Kidney glomerular epithelial cell (primary cell): ENCODE measurements around the gene RIC3.

ENCODE experiments used
- DNase-seq: peaks from one replicate; lab custom pipeline; 2025; lab: John Stamatoyannopoulos, UW

RIC3 gene

DNA sequence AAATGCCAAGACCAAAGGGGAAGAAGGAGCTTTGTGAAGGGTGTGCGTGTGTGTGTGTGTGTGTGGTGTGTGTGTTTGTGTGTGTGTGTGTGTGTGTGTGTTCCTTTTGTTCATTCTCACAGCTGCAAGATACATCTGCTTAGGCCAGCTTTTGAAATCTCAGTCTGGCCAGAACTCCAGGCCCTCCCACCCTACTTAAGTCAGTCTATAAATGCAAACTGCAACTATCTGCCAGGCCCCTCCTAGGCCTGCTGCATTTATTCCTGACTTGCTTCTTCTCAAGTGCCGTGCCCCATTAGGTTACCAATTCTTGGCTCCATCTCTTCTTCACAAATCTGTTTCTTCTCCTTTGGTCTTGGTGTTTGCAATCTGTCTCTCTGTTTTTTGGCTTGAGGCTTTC, 21.6 kb upstream of the RIC3 start:
- no peak for DNase-seq

DNA sequence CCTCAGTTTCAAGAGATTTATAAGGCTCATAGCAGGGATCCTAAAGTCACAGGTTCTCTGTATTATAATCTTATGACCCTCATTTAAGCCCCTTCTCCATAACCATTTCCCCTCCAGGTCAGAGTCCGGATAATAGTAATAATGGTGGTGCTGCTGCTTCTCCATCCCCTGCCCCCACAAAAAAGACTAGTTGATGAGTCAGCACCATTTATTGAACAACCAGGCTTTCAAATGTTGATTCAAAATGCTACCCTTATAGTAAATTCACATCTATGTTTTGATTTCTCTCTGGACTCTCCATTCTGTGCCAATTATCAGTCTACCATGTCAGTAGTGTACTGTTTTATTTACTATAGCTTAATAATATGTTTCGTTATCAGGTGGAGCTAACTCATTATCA, 17.6 kb upstream of the RIC3 start:
- DNase-seq, result no peak

DNA sequence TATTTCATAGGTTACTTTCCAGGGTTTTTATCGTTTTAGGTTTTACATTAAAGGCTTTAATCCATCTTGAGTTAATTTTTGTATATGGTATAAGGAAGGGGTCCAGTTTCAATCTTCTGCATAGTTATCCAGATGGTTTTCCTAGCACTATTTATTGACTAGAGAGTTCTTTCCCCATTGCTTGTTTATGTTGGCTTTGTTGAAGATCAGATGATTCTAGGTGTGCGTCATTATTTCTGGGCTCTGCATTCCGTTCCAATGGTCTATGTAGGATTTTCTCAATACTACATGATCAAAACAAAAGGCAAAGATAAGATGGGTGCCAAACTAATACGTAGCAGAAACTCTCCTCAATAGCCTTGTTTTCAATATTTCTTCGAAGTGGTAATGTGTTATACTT, 14.3 kb upstream of the RIC3 start:
- DNase-seq, result no peak

DNA sequence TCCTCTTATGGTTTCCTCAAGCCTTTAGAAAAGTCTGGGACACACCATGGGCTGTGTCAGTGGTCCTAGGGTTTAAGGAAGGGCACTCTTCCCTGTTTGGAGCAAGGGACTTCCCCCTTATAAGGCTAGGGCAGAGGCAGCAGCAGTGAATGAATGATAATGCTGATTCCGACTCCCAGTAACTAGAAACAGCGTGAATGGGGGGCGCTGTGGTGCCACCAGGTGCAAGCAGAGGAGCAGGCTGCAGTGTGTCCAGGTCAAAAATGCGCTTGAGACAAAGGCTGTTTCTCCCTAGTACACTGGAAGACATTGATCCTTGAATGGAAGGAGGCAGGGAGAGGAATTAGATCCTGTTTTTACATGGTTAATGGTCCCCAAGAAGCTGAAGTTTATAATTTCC, 11.6 kb upstream of the RIC3 start:
- DNase-seq, result no peak

DNA sequence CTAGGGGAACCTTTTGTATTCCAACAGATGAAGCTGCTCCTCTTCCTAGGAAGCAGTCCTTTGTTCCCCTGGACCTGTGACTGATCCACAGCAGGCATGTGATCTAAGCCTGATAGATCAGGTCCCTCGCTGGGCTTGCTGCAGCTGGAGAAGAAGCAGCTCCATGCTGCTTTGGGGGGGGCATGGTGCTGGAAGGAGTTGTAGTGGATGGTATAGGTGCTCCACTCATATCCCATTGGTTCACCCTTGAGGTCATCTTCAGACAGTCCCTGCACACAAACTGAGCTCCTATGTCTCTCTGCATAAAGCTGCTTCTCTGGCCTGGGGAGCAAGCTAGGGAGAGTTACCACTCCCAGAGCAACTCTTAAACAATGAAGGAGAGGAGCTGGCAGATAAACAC, 9.5 kb upstream of the RIC3 start:
- DNase-seq, result no peak

DNA sequence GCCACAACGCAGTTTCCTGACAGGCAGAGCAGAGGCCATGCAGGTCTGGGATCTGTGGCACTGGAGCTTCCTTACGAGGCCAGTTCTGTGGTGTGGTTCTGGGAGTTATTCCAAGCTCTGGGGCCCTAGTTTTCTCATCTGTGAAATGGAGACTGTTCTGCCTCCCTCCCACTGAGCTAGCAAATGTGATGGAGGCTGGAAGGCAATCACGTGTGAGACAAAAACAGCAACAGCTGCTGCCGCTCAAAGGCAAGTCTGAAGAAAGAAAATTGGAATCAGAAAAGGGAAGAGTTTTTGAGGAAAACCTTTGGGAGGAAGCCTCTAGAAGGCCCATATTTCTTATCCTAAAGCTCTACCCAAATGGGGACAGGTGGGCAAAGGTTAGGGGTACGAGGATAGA, 8.3 kb upstream of the RIC3 start:
- DNase-seq, result no peak

DNA sequence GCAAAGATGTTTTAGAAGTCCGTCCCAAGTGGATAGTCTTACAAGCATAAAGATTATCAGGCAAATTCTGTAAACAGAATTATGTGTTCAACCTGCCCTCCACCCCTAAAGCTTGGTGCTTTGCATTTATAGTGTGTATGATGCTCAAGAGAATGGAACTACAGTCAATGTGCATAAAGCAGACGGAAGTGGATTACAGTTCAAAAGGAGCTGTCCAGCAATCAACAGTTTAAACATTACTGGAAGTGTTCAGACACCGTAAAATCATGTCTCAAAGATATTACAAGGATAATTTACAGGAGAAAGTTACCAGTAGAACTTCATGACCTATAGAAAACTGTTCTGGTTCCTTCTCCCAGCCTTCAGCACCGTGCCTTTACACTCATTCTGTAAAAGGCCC, 1.0 kb downstream of the RIC3 start:
- peak; percentile 30 for DNase-seq

DNA sequence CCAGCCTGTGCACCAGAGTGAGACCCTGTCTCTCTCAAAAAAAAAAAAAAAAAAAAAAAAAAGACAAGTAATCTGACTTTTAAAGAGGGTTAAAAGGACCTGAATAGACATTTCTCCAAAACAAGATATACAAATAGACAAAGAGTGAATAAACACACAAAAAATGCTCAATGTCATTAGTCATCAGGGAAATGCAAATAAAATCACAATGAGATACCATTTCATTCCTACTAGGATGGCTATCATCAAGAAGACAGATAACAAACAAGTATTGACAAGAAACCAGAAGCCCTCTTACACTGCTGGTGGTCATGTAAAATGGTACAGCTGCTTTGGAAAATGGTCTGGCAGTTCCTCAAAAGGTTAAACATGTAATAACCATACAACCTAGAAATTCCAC, 4.1 kb downstream of the RIC3 start:
- DNase-seq, result no peak

DNA sequence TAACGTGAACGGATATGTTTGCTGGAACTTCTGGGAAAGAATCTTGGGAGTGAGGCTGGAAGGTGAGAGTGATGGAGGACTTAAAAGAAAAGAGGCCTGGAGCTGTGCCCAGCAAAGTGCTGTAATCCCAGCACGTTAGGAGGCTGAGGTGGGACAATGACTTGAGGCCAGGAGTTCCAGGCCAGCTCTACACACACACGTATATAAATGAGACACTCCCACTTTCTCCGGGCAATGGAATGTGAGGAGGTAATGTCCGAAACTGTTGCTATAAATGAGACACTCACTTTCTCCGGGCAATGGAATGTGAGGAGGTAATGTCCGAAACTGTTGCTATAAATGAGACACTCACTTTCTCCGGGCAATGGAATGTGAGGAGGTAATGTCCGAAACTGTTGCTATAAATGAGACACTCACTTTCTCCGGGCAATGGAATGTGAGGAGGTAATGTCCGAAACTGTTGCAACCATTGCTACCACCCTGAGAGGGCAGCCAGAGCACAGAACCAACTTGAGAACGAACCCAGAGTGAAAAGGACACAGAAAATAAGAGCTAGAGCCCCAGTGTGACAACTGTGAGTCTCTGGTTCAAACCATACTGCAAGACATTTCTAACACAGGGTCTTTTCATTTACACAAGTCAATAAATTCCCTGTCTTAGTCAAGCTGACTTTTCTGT, 7.1 kb downstream of the RIC3 start:
- peak; percentile 33 for DNase-seq

DNA sequence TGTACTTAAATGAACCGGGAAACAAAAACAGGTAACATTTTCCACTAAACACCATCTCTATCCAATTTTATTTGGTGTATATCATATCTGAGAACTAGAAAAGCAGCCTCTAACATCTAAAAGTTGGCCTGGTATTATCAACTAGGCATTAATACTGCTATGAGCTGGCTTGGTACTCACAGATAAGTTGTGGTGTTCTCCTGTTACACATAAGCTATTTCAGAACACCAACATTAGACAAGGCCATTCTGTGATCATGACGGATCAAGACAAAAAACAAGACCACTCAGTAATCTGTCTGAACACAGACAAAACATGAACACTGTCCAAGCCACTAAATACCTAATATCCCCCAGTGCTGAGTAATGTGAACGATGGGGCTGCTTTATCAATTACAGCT, 11.9 kb downstream of the RIC3 start:
- no peak for DNase-seq

DNA sequence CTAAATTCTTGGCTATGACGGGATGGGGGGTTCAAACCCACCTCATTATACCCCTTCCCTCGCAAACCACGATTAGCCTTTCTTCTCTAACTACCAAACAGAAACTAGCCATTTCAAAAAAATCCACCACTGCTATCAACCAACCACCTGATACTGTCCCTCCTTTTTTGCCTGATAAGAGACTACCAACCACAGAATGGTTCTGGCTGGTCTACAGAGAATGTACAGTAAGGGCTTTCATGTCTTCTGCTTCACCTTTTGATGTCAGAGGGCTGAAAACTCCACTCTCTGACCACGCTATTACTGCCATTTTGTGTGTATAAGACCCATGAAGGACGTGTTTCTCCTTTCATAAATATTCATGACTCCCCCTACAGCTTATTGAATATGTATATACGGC, 19.1 kb downstream of the RIC3 start:
- DNase-seq, result no peak

DNA sequence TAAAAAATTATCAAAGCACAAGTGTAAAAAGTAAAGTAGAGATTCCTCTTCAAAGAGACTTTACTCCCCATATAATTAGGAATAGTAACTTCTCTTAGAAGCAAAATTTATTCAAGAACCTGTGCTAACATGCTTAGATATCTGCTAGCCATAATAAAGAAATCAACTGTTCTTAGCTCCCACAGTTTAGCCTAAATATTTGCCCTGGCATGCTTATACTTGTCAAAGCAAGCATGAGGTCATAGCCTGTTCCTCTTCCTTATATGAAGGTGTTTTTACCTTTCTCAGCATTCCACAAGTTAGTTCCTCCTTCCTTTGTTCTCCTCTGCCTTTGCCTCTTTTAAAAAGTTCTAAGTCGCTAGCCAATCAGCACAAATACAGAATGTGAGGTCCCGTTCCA, 30.3 kb downstream of the RIC3 start:
- DNase-seq, result no peak

DNA sequence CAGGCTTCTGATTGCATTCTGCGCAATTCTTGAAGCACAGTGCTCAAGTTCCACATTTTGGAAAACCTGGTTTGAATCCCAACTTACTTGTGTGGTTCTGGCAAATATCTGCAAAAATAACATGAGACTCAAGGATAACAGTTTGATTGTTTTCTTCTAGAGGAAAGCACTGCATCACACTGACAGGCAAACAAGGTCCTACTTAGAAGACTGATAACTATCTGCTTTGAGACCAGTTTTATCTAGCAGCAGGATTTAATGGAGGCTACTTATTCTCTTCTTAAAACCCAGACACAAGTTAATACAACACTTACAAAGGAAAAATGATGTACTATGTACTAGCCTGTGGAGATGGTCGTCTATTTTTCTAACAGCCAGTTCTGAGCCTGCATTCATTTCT, 41.4 kb downstream of the RIC3 start:
- no peak for DNase-seq

DNA sequence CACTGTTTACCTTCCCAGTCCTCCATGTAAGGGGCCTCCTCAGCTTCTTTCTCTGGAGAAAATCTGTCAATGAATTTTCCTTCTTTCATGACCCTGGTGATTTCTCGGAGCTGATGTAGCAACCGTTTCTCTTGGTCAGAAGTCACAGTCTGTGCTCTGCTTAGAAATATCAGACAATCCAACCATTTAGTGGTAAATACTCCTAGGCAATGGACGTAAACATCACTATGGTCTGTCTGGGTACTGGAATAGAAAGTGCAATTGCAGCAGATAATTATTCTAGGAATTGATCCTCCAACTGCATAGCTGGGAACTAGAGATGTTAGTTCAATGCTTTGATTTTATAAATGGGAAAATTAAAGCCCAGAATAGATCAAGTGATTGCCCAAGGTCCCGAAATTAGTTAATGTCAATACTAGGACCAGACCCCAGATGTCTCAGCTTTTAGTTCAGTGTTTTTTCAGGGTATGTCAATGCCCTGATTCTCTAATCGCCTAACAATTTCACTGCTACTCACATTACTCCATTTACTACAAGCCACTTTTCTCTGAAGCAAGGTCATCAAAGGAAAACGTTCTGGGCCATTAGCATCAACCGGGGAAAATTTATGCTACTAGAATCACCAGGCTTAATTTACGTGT, 42.1 kb downstream of the RIC3 start:
- DNase-seq, result no peak

DNA sequence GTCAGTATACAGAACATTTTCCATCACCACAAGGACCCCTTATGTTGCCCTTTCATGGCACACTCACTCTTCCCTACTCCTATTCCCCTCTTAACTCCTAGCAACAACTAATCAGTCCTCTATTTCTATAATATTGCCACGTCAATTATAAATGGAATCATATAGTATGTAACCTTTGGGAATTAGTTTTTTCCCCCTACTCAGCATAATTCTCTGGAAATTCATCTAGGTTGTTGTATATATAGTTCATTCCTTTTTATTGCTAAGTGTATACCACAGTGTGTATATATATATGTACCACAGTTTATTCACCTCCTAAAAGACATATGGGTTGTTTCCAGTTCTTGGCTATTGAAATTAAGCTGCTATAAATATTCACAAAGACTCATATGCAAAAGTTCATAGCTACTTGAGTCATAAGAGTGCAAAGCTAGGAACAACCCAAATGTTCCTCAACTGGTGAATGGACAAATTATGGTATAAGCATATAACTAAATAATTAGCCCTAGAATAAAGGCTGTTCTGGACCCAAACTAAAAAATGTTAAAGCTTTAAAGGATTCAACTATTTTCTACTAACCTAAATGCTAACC, 46.6 kb downstream of the RIC3 start:
- no peak for DNase-seq

DNA sequence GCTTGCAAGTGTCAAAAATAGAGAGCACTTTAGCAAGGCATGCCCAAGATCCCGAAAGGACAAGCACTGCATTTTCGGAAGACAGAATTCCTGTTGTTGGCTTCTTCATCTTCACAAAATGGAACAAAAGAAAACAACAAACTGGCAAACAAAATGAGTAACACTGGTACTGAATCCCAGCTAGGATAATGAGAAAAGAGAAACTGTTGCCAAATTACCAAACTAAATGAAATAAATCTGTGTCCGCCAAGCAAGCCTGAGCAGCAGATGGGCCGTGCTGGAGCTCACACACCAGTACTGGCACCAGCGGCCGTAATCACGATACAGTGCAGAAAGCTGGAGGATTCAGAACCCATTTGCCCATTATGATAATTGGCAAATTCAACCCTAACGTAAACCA, 57.2 kb downstream of the RIC3 start:
- DNase-seq, result no peak

DNA sequence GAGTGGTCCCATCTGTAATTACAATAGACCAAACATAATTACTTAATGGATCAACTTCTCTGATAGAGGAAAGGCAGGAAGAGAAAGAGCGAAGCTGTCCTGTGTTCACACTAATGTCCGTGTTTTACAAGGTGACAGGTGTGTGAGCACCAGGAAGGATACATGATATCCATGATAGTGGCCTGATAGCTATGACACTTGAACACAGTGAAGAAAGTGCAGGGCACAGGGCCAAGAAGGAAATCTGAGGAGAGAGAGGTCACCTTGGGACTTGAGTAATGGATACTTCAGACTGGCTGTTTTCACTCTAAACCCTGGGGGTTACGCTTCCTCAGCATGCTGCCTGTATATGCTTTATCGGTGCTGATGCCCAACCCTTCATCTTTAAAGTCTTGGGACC, 58.4 kb downstream of the RIC3 start:
- no peak for DNase-seq

DNA sequence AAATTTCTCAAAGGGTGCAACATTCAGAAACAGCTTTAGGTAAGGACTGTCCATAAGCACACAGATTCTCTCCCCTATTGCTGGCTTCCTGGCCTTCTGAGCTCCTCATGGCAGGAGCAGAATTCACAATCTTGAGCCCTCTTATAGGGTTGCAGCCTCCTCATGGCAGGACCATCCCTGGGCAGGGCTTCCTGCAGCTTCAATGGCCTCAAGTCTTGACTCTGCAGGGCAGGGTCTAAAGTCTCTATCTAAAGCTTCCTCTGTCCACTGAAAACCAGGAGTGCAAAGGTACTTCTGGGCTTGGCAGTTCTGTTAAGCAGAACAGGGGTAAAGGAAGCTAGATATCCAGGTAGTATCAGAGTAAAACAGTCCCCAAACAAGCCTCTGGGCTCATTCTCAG, 59.1 kb downstream of the RIC3 start:
- DNase-seq, result no peak

DNA sequence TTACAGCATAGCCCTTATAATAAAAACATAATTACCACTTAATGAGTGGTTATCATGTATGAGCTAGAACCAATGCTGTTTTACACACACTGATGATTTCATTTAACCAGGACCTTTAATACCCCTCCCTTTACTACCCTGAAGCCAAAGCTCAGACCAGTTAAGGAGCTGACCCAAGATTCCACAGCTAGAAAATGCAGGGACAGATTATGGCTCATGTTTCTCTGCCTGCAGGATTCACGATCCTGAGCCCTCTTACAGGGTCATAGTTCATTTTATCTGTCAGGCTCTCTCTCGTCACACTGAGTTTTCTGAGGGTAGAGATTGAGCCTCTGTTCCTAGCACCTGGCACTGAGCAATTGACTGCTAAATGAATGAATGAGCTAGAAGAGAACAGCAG, 60.4 kb downstream of the RIC3 start:
- no peak for DNase-seq

DNA sequence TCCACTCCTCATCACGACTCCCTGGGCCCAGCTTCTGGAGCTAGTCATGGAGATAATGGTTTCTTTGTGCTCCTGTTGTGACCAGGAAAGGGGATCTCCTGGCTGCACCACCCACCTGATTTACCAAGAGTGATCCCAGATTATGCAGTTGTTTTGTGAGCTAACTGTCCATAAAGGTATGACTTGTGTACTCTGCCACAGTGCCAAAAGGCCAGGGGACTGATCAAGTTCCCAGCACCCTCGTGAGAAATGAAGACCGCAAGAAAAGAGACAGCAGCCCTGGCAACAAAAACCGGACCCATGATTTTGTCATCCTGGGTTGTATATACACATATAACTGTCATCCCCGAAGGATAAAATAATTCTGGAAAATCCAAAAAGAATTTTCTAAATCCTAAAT, 61.2 kb downstream of the RIC3 start:
- DNase-seq, result no peak

DNA sequence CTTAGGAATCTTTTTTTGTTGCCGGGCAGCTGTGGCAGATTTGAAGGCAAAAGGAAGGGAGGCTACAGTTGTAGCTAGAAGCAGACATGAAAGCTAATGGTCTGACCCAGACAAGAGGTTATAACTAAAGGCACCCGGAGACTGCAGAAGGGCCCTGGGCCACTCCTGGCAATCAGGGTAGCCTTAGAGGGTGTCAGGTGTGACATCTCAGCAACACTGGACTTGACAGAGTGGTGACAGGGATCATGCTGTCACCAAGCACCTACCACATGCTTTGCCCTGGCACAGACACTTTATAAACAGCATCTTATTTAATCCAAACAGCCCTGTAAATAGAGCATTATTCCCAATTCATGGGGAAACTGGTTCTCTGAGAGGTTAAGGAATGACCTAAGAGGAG, 62.1 kb downstream of the RIC3 start:
- DNase-seq, result no peak

DNA sequence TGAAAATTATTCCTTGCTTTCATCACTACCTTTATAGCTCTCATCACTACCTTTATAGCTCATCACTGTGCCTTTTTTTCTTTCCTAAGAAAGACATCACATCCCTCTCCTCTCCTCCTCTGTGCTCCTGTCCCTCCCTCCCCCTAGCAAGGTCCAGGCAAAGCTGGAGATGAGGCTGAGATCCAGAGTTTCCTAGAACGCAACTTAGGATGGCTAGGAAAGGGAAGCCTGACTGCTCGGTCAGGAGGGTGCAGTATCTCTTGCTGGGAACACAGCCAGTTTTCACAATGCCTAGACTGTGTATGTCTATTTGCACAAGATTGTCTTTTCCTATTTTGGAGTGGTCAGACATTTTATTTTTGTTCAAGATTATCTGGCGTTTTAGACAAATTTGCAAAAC, 63.2 kb downstream of the RIC3 start:
- DNase-seq, result no peak

DNA sequence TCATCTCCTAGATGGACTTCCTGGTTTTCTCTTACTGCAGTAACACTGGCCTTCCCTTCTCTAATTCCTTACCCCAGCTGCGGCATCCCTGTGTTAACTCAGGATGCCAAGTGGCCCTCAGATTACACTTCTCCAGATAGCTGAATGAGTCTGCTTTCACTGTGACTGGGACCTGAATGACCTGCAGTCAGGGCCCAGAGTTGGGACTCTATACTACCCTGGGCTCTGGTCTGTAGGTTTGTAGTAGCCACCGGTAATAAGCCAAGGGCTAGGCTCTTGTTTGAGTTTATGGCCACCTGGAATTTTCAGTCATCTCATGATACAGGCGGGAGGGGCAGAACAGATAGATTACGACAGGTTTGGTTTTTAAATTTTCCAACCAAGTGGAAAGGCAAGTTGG, 63.7 kb downstream of the RIC3 start:
- no peak for DNase-seq

DNA sequence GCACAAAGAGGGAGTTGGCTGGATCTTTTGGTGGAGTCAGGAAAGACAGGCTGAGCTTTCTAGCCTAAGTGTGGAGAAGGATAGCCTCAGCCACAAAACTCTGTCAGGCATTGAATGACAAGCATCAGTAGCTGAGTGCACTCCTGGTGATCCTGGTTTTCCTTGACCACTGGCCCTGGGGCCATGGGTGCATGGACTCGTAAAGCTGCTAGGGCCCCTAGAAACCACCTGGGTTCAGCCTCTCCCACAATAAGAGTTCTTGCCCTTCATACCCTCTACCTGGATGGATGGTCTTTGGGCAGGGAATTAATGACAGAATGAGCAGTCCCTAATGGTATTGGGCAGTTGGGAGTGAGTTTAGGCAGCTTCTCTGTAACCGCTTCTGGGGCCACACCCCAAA, 64.9 kb downstream of the RIC3 start:
- DNase-seq, result no peak
